H9 (cell line): ENCODE data around the gene PPP1R13B. TPM values are rescaled to one million over a fixed set of nuclear protein-coding genes. Genes with fewer than 3 reads are reported as not detected.

Experiments
- DNase-seq: peaks from one replicate; pipeline ENCODE4 v3.0.0-alpha.2; 2017
- H2AFZ ChIP-seq: one replicate; pipeline ENCODE4 v1.6.1; 2013; ENCODE audit warnings: mild to moderate bottlenecking, low read length, control low read depth, moderate library complexity
- H2AK5ac ChIP-seq: 2 replicates; pipeline ENCODE4 v1.6.1; 2013; ENCODE audit warnings: low read length, control low read depth, mixed read lengths; ENCODE audit not compliant: insufficient read length
- H2BK120ac ChIP-seq: one replicate; pipeline ENCODE4 v1.6.1; 2013; ENCODE audit warnings: low read depth, mild to moderate bottlenecking, low read length, control low read depth, inconsistent platforms; ENCODE audit not compliant: poor library complexity, severe bottlenecking
- H2BK12ac ChIP-seq: 2 replicates; pipeline ENCODE4 v1.6.1; 2013; ENCODE audit warnings: low read length, control low read depth, mixed read lengths, low read depth; ENCODE audit not compliant: insufficient read length
- H2BK15ac ChIP-seq: 2 replicates; pipeline ENCODE4 v1.6.1; 2013; ENCODE audit warnings: low read depth, low read length, control low read depth
- H2BK20ac ChIP-seq: one replicate; pipeline ENCODE4 v1.6.1; 2013; ENCODE audit warnings: low read depth, mild to moderate bottlenecking, low read length, control low read depth, inconsistent platforms; ENCODE audit not compliant: poor library complexity, severe bottlenecking
- H2BK5ac ChIP-seq: 2 replicates; pipeline ENCODE4 v1.6.1; 2013; ENCODE audit warnings: low read length, control low read depth, mixed read lengths; ENCODE audit not compliant: insufficient read length
- H3K14ac ChIP-seq: 2 replicates; pipeline ENCODE4 v1.6.1; 2013; ENCODE audit warnings: low read length, control low read depth; ENCODE audit not compliant: insufficient read depth
- H3K18ac ChIP-seq: 2 replicates; pipeline ENCODE4 v1.6.1; 2013; ENCODE audit warnings: low read depth, mild to moderate bottlenecking, mixed read lengths, low read length, control low read depth; ENCODE audit not compliant: insufficient read length
- H3K23ac ChIP-seq: 2 replicates; pipeline ENCODE4 v1.6.1; 2013; ENCODE audit warnings: low read length, control low read depth, mixed read lengths, low read depth; ENCODE audit not compliant: insufficient read length
- H3K23me2 ChIP-seq: 2 replicates; pipeline ENCODE4 v1.6.1; 2013; ENCODE audit warnings: low read depth, mild to moderate bottlenecking, mixed read lengths, low read length, control low read depth; ENCODE audit not compliant: insufficient read length, poor library complexity, severe bottlenecking
- H3K27ac ChIP-seq: 2 replicates; pipeline ENCODE4 v1.5.1; 2013; ENCODE audit warnings: low read length, control low read depth, mixed read lengths, low read depth; ENCODE audit not compliant: insufficient read length
- H3K27me3 ChIP-seq: 2 replicates; pipeline ENCODE4 v1.6.1; 2013; ENCODE audit warnings: low read length, control low read depth, inconsistent platforms; ENCODE audit not compliant: insufficient read depth
- H3K4ac ChIP-seq: 2 replicates; pipeline ENCODE4 v1.6.1; 2013; ENCODE audit warnings: low read depth, mild to moderate bottlenecking, control low read depth, inconsistent platforms, low read length, moderate library complexity
- H3K4me1 ChIP-seq: 2 replicates; pipeline ENCODE4 v1.6.1; 2013; ENCODE audit warnings: low read length, control low read depth, inconsistent platforms; ENCODE audit not compliant: insufficient read depth
- H3K4me2 ChIP-seq: 2 replicates; pipeline ENCODE4 v1.6.1; 2013; ENCODE audit warnings: low read length, control low read depth, mixed read lengths; ENCODE audit not compliant: insufficient read length, insufficient read depth
- H3K56ac ChIP-seq: 2 replicates; pipeline ENCODE4 v1.6.1; 2013; ENCODE audit warnings: low read depth, mild to moderate bottlenecking, mixed read lengths, low read length, control low read depth; ENCODE audit not compliant: insufficient read length
- H3K79me1 ChIP-seq: 2 replicates; pipeline ENCODE4 v1.6.1; 2013; ENCODE audit warnings: low read depth, mild to moderate bottlenecking, moderate library complexity, low read length, control low read depth, inconsistent platforms; ENCODE audit not compliant: insufficient read depth, poor library complexity, severe bottlenecking
- H3K79me2 ChIP-seq: 2 replicates; pipeline ENCODE4 v1.6.1; 2013; ENCODE audit warnings: low read length, control low read depth, inconsistent platforms; ENCODE audit not compliant: insufficient read depth
- H3K9ac ChIP-seq: 2 replicates; pipeline ENCODE4 v1.6.1; 2013; ENCODE audit warnings: low read length, control low read depth, mixed read lengths; ENCODE audit not compliant: insufficient read length; ENCODE audit errors: extremely low read depth
- H3K9me3 ChIP-seq: one replicate; pipeline ENCODE4 v1.6.1; 2013; ENCODE audit warnings: low read depth, low read length, inconsistent platforms; ENCODE audit not compliant: control insufficient read depth
- H3T11ph ChIP-seq: one replicate; pipeline ENCODE4 v1.6.1; 2013; ENCODE audit warnings: mild to moderate bottlenecking, low read length, control low read depth, inconsistent platforms
- H4K20me1 ChIP-seq: one replicate; pipeline ENCODE4 v1.6.1; 2013; ENCODE audit not compliant: control insufficient read depth, insufficient read length, insufficient read depth
- H4K5ac ChIP-seq: 2 replicates; pipeline ENCODE4 v1.6.1; 2013; ENCODE audit warnings: low read depth, mild to moderate bottlenecking, mixed read lengths, low read length, control low read depth; ENCODE audit not compliant: insufficient read length
- H4K8ac ChIP-seq: replicated peaks from 2 replicates; pipeline ENCODE4 v1.6.1; 2013; ENCODE audit warnings: low read length, control low read depth, mixed read lengths, low read depth; ENCODE audit not compliant: insufficient read length
- H4K91ac ChIP-seq: 2 replicates; pipeline ENCODE4 v1.6.1; 2013; ENCODE audit warnings: low read depth, mild to moderate bottlenecking, moderate library complexity, mixed read lengths, low read length, control low read depth; ENCODE audit not compliant: insufficient read length
- H3K27ac Mint-ChIP-seq, 3 experiments: 2 replicates in 2 of 3; 3 replicates in 1 of 3; pipeline ENCODE4 v1.8.0; 2020 to 2021; ENCODE audit warnings: mixed read lengths in 3 of 3, mild to moderate bottlenecking in 1 of 3, moderate library complexity in 1 of 3
- H3K27me3 Mint-ChIP-seq: 2 replicates; pipeline ENCODE4 v1.8.0; 2021; ENCODE audit warnings: low read depth, mild to moderate bottlenecking, moderate library complexity, mixed read lengths
- H3K36me3 Mint-ChIP-seq, 3 experiments: 2 replicates in 2 of 3; 3 replicates in 1 of 3; pipeline ENCODE4 v1.8.0; 2020 to 2021; ENCODE audit warnings: low read depth in 3 of 3, mixed read lengths in 3 of 3; ENCODE audit not compliant: insufficient read depth in 1 of 3
- H3K4me1 Mint-ChIP-seq, 2 experiments: 2 replicates each; pipeline ENCODE4 v1.8.0; 2020; ENCODE audit warnings: mixed read lengths in 2 of 2
- H3K4me3 Mint-ChIP-seq, 2 experiments: 2 replicates in 1 of 2; 3 replicates in 1 of 2; pipeline ENCODE4 v1.8.0; 2020 to 2021; ENCODE audit warnings: mild to moderate bottlenecking in 2 of 2, mixed read lengths in 2 of 2, moderate library complexity in 1 of 2
- H3K9me3 Mint-ChIP-seq, 2 experiments: 2 replicates in 1 of 2; 3 replicates in 1 of 2; pipeline ENCODE4 v1.8.0; 2020; ENCODE audit warnings: mild to moderate bottlenecking in 2 of 2, mixed read lengths in 2 of 2, moderate library complexity in 1 of 2
- CTCF ChIP-seq: fragments of 200-600 bp; sonication (generic); conservative IDR thresholded peaks from 3 replicates; pipeline ENCODE4 v1.8.0; 2021; ENCODE audit warnings: antibody characterized with exemption, mild to moderate bottlenecking
- WGBS: extraction: QIAGEN DNeasy Blood & Tissue Kit; methylation state at CpG from one replicate; pipeline ENCODE4 v1.1.7; 2013; ENCODE audit warnings: missing lambda C conversion rate, low lambda C conversion rate, mixed read lengths; ENCODE audit not compliant: insufficient read length; ENCODE audit errors: extremely low coverage; 5-methylcytosine and 5-hydroxymethylcytosine counted together
- total RNA-seq: library from RNA; stranded (reverse); gene quantifications from 2 replicates; pipeline ENCODE4 v1.2.1, GENCODE V29; 2021

Gene PPP1R13B
- total RNA-seq, 1 experiment from 2014 or later: 6.0 TPM

GRCh38 chr14:103698380-103699260 is 148.8 kb downstream of the PPP1R13B start:
- Histone ChIP-seq H4K20me1 (no peaks in the 10 kb centered on the region), H3K56ac (no peak overlapping the region), H3K9me3 (no peaks in the 10 kb centered on the region), H4K91ac (no peak overlapping the region), H3K23ac (no peak overlapping the region), H2BK12ac (no peak overlapping the region), H2BK5ac (no peak overlapping the region), H3K79me2 (no peaks in the 10 kb centered on the region), H3K14ac (no peak overlapping the region), H3K4me2 (no peak overlapping the region), H3K4ac (no peak overlapping the region), H4K5ac (no peak overlapping the region), H4K8ac (no peak overlapping the region), H3K23me2 (no peaks in the 10 kb centered on the region), H2AFZ (no peak overlapping the region), H2BK20ac (no peak overlapping the region), H3K9ac (no peak overlapping the region), H3T11ph (no peak overlapping the region), H2BK120ac (no peak overlapping the region), H3K4me1 (no peaks in the 10 kb centered on the region), H3K27me3 (no peaks in the 10 kb centered on the region), H2BK15ac (no peak overlapping the region), H2AK5ac (no peak overlapping the region), H3K18ac (no peak overlapping the region), H3K79me1 (no peaks in the 10 kb centered on the region), H3K27ac (no peak overlapping the region)
- DNase-seq: no peak
- H3K4me3 Mint-ChIP-seq: no peak overlapping the region
- peaks cover 12 to 13% of the 10 kb centered on the region in 2 experiments for H3K4me1 Mint-ChIP-seq
- WGBS: no CpG with 5 or more reads among the region's 33 CpGs
- H3K9me3 Mint-ChIP-seq: no peaks in the 10 kb centered on the region; a peak in 1 of 5 replicates
- no peak overlapping the region for H3K27ac Mint-ChIP-seq
- peaks cover 1% of the 10 kb centered on the region; the same call in 1 of the 2 replicates for H3K27me3 Mint-ChIP-seq
- peaks cover 9 to 48% (median 38%) of the 10 kb centered on the region in 3 experiments; a peak in 6 of 7 replicates for H3K36me3 Mint-ChIP-seq
- TF ChIP-seq CTCF: no peak
